IMR-90 (cell line): ENCODE results near the gene SERPIND1. TPM values are rescaled to one million over a fixed set of nuclear protein-coding genes. Genes with fewer than 3 reads are reported as not detected.

ENCODE experiments used
- ATAC-seq: fragments of 200-7000 bp; cut with Tn5 transposase; 2 replicates; pipeline ENCODE4 v1.9.1; 2020; ENCODE audit warnings: low read depth, mild to moderate bottlenecking, moderate library complexity
- BruUV-seq: library from RNA; stranded (reverse); fragments of 400-500 nt; replicated peaks from 2 replicates; lab custom pipeline; 2021; lab: Mats Ljungman, UMichigan
- CTCF ChIA-PET: fragments of 300-600 bp; formaldehyde crosslinking; extraction: SDS; loops from one replicate; lab custom pipeline; 2021; ENCODE audit warnings: antibody characterized with exemption; lab: Yijun Ruan, JAX
- POLR2A ChIA-PET: fragments of 300-600 bp; sonication (Branson Sonifier 250); formaldehyde crosslinking; loops from one replicate; lab custom pipeline; 2022; ENCODE audit warnings: antibody characterized with exemption; ENCODE audit not compliant: unreplicated experiment; lab: Charles Lee
- DNase-seq: peaks from one replicate; pipeline ENCODE4 v3.0.0; 2013
- H2AFZ ChIP-seq: replicated peaks from 2 replicates; pipeline ENCODE3; 2013; ENCODE audit warnings: low read length, mild to moderate bottlenecking; ENCODE audit not compliant: poor library complexity
- H2AK5ac ChIP-seq: 2 replicates; pipeline ENCODE4 v1.6.1; 2013; ENCODE audit warnings: low read depth, low read length, inconsistent platforms
- H2AK9ac ChIP-seq: replicated peaks from 2 replicates; pipeline ENCODE3; 2013; ENCODE audit warnings: mild to moderate bottlenecking, low read depth, low read length, moderate library complexity; ENCODE audit not compliant: poor library complexity
- H2BK120ac ChIP-seq: 2 replicates; pipeline ENCODE4 v1.6.1; 2013; ENCODE audit warnings: low read depth, low read length, inconsistent platforms
- H2BK15ac ChIP-seq: 3 replicates; pipeline ENCODE4 v1.6.1; 2013; ENCODE audit warnings: low read depth, low read length, inconsistent platforms
- H2BK20ac ChIP-seq: 2 replicates; pipeline ENCODE4 v1.6.1; 2013; ENCODE audit warnings: low read depth, mild to moderate bottlenecking, inconsistent platforms, low read length, moderate library complexity
- H2BK5ac ChIP-seq: 2 replicates; pipeline ENCODE4 v1.6.1; 2013; ENCODE audit warnings: mild to moderate bottlenecking, low read depth, low read length, inconsistent platforms; ENCODE audit not compliant: poor library complexity, severe bottlenecking
- H3K14ac ChIP-seq: replicated peaks from 2 replicates; pipeline ENCODE4 v1.6.1; 2013; ENCODE audit warnings: low read depth, low read length, inconsistent platforms
- H3K18ac ChIP-seq: 2 replicates; pipeline ENCODE4 v1.6.1; 2013; ENCODE audit warnings: low read depth, low read length, control low read depth
- H3K23ac ChIP-seq: 2 replicates; pipeline ENCODE4 v1.6.1; 2013; ENCODE audit warnings: low read depth, low read length, inconsistent platforms
- H3K27ac ChIP-seq: 2 replicates; pipeline ENCODE4 v1.5.1; 2013; ENCODE audit warnings: mild to moderate bottlenecking, control low read depth, low read length; ENCODE audit not compliant: insufficient read depth
- H3K27me3 ChIP-seq: 2 replicates; pipeline ENCODE4 v1.6.1; 2013; ENCODE audit warnings: low read length; ENCODE audit not compliant: control insufficient read depth, insufficient read depth
- H3K36me3 ChIP-seq: 2 replicates; pipeline ENCODE4 v1.6.1; 2013; ENCODE audit warnings: low read length, mixed read lengths; ENCODE audit not compliant: control insufficient read depth, insufficient read depth
- H3K4ac ChIP-seq: 2 replicates; pipeline ENCODE4 v1.6.1; 2013; ENCODE audit warnings: low read depth, low read length, inconsistent platforms
- H3K4me1 ChIP-seq: 2 replicates; pipeline ENCODE4 v1.6.1; 2013; ENCODE audit warnings: low read length, mixed read lengths; ENCODE audit not compliant: control insufficient read depth, insufficient read depth
- H3K4me2 ChIP-seq: 2 replicates; pipeline ENCODE4 v1.6.1; 2013; ENCODE audit warnings: low read depth, mild to moderate bottlenecking, control low read depth, low read length, moderate library complexity
- H3K4me3 ChIP-seq: 2 replicates; pipeline ENCODE4 v1.5.1; 2013; ENCODE audit warnings: low read depth, mild to moderate bottlenecking, control low read depth, low read length, moderate library complexity; ENCODE audit not compliant: insufficient read depth
- H3K56ac ChIP-seq: 2 replicates; pipeline ENCODE4 v1.6.1; 2013; ENCODE audit warnings: low read length, inconsistent platforms; ENCODE audit not compliant: insufficient read depth; ENCODE audit errors: extremely low read depth
- H3K79me1 ChIP-seq, 2 experiments: 2 replicates each; pipeline ENCODE4 v1.6.1; 2013; ENCODE audit warnings: low read length in 2 of 2, inconsistent platforms in 1 of 2, low read depth in 1 of 2
- H3K9ac ChIP-seq: 2 replicates; pipeline ENCODE4 v1.6.1; 2013; ENCODE audit warnings: low read depth, low read length, control low read depth
- H3K9me1 ChIP-seq: 2 replicates; pipeline ENCODE4 v1.6.1; 2013; ENCODE audit warnings: low read length, inconsistent platforms; ENCODE audit not compliant: insufficient read depth
- H3K9me3 ChIP-seq: 2 replicates; pipeline ENCODE4 v1.6.1; 2013; ENCODE audit warnings: low read length; ENCODE audit not compliant: control insufficient read depth, insufficient read depth
- H4K20me1 ChIP-seq: 2 replicates; pipeline ENCODE4 v1.6.1; 2013; ENCODE audit warnings: low read length, inconsistent platforms; ENCODE audit not compliant: insufficient read depth
- H4K5ac ChIP-seq: 2 replicates; pipeline ENCODE4 v1.6.1; 2013; ENCODE audit warnings: mild to moderate bottlenecking, low read depth, low read length, control low read depth
- H4K8ac ChIP-seq, 2 experiments: 2 replicates each; pipeline ENCODE4 v1.6.1; 2013; ENCODE audit warnings: low read depth in 2 of 2, low read length in 2 of 2, control low read depth in 1 of 2, inconsistent platforms in 1 of 2
- H4K91ac ChIP-seq: 2 replicates; pipeline ENCODE4 v1.6.1; 2013; ENCODE audit warnings: low read depth, low read length, inconsistent platforms; ENCODE audit not compliant: insufficient read depth
- RFX5 ChIP-seq: IDR thresholded peaks from 2 replicates; pipeline ENCODE4 v1.8.0; 2012; ENCODE audit warnings: low read depth, mild to moderate bottlenecking, low read length, moderate library complexity
- SMC3 ChIP-seq: fragments of 150-350 bp; IDR thresholded peaks from 2 replicates; pipeline ENCODE4 v1.6.1; 2016; ENCODE audit warnings: low read depth, mild to moderate bottlenecking, antibody characterized with exemption, low read length, moderate library complexity
- WGBS, 2 experiments: methylation state at CpG; one replicate each; pipeline versions ENCODE4 v1.1.5 to v1.1.7; 2013; ENCODE audit warnings: missing lambda C conversion rate in 2 of 2; ENCODE audit not compliant: insufficient read length in 1 of 2; ENCODE audit errors: extremely low coverage in 2 of 2; 5-methylcytosine and 5-hydroxymethylcytosine counted together
- dilution Hi-C: fragments of 300-500 bp; cut with HindIII; formaldehyde crosslinking; loops from one replicate; pipeline ENCODE4 v1.14.3; 2018; ENCODE audit warnings: low sequenced_read_pairs; ENCODE audit not compliant: unreplicated experiment
- in situ Hi-C: fragments of 300-500 bp; cut with MboI; formaldehyde crosslinking; loops from 3 replicates; pipeline ENCODE4 v1.14.3; 2019; ENCODE audit warnings: low sequenced_read_pairs, inconsistent platforms, mixed read lengths
- intact Hi-C: fragments of 100-400 bp; cut with micrococcal nuclease; formaldehyde crosslinking; loops from 2 replicates; pipeline ENCODE4 v1.10.0; 2022
- polyA plus RNA-seq, 3 experiments: library from polyadenylated mRNA; depleted of rRNA; stranded (reverse); fragments of >200 nt; gene quantifications; 2 replicates each; pipeline ENCODE4 v1.2.3, GENCODE V29; 2012; ENCODE audit warnings: low replicate concordance in 1 of 3
- total RNA-seq: library from RNA; depleted of rRNA; stranded (reverse); fragments of >200 nt; gene quantifications from 2 replicates; pipeline ENCODE4 v1.2.3, GENCODE V29; 2012
- TF ChIP-seq, protein P1 (sequence below): fragments of 150-350 bp; IDR thresholded peaks from 2 replicates; pipeline ENCODE4 v1.6.1; 2017; ENCODE audit warnings: mild to moderate bottlenecking, antibody characterized with exemption, low read length, low read depth

The SERPIND1 gene
- total and polyA plus RNA-seq, 2 of the 4 experiments (the other 2 are of a cell fraction), result 0.12 TPM; not detected in 1

DNA sequence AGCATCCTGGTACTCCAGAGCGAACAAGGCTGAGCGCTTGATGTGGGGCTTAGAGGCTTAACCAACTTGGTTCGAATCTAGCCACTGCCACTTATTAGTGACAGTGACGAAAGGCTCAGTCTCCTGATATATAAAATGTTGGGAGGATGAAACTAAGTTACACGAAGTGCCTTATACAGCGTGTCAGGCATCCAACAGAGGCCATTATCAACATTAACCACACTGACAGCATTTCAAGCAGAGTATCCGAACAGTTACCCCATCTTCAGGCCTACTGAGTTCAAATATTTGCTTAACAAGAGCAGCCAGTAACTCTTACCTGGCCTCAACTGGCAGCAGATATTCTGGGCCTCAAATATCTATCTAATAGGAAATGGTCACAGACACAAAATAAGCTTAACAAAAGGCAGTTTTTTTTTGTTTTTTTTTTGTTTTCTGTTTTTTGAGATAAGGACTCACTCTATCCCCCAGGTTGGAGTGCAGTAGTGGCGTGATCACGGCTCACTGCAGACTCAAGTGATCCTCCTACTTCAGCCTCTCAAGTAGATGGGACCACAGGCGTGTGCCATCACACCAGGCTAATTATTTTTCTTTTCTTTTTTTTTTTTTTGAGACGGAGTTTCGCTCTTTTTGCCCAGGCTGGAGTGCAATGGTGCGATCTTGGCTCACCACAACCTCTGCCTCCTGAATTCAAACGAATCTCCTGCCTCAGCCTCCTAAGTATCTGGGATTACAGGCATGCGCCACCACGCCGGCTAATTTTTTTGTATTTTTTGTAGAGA is 2.9 kb downstream of the SERPIND1 start:
- H3K18ac ChIP-seq, result no peak overlapping the region
- H3K4me3 ChIP-seq, result no peak overlapping the region
- H3K4me1 ChIP-seq, result peaks cover 7% of the 10 kb centered on the region
- H3K23ac ChIP-seq, result no peak overlapping the region
- intact Hi-C loops (no loop called here), dilution Hi-C loops (no loop called here), in situ Hi-C loops (no loop called here)
- H3K9ac ChIP-seq, result no peak overlapping the region
- no peak overlapping the region for H2BK5ac ChIP-seq
- no peak overlapping the region for H4K91ac ChIP-seq
- TF ChIP-seq, protein P1, sequence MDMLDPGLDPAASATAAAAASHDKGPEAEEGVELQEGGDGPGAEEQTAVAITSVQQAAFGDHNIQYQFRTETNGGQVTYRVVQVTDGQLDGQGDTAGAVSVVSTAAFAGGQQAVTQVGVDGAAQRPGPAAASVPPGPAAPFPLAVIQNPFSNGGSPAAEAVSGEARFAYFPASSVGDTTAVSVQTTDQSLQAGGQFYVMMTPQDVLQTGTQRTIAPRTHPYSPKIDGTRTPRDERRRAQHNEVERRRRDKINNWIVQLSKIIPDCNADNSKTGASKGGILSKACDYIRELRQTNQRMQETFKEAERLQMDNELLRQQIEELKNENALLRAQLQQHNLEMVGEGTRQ, result no peak
- TF ChIP-seq SMC3 (no peak), RFX5 (no peak)
- H3K27ac ChIP-seq, result no peak overlapping the region
- no peak overlapping the region for H2AK5ac ChIP-seq
- peaks cover 2 to 20% of the 10 kb centered on the region in 2 experiments; a peak in 3 of 4 replicates for H3K79me1 ChIP-seq
- H3K36me3 ChIP-seq, result peaks cover 4% of the 10 kb centered on the region
- ATAC-seq (no peak), DNase-seq (no peak)
- H2BK120ac ChIP-seq, result no peak overlapping the region
- H3K27me3 ChIP-seq, result no peaks in the 10 kb centered on the region
- no peak overlapping the region for H2BK15ac ChIP-seq
- CTCF ChIA-PET, result interaction anchor here (1.4 kb wide), 1 partner anchor 20 kb away, joined by 3 read pairs; no protein-coding TSS in a partner anchor
- WGBS, 2 experiments, result 100% methylated on average over 3 of the region's 17 CpGs; no CpG with 5 or more reads in 1 of the 2 experiments
- POLR2A ChIA-PET, result no interaction called here
- no peak overlapping the region for H4K5ac ChIP-seq
- peaks cover 20% of the 10 kb centered on the region for H3K9me1 ChIP-seq
- no peak overlapping the region for H2AFZ ChIP-seq
- BruUV-seq, result no TSS peak
- H4K20me1 ChIP-seq, result peaks cover 3% of the 10 kb centered on the region; the same call in 1 of the 2 replicates
- no peaks in the 10 kb centered on the region for H3K9me3 ChIP-seq
- no peak overlapping the region for H2AK9ac ChIP-seq
- H3K4ac ChIP-seq, result no peak overlapping the region
- H4K8ac ChIP-seq, result no peak overlapping the region
- H3K14ac ChIP-seq, result no peak overlapping the region
- H2BK20ac ChIP-seq, result no peak overlapping the region
- H3K4me2 ChIP-seq, result no peak overlapping the region
- no peak overlapping the region for H3K56ac ChIP-seq
